GM23338 (cell line): Measurements from ENCODE around the gene PLCG2. TPM values are rescaled to one million over a fixed set of nuclear protein-coding genes. Genes with fewer than 3 reads are reported as not detected.

Experiments
- ATAC-seq: fragments of 200-7000 bp; cut with Tn5 transposase; 3 replicates; pipeline ENCODE4 v1.9.1; 2020
- DNase-seq: peaks from one replicate; pipeline ENCODE4 v3.0.0-alpha.2; 2015; ENCODE audit warnings: low spot score
- H2AFZ ChIP-seq: fragments of 200-600 bp; sonication (generic); 2 replicates; pipeline ENCODE4 v1.8.0; 2016; ENCODE audit warnings: antibody characterized with exemption, mild to moderate bottlenecking, moderate library complexity
- H3F3A ChIP-seq: fragments of 200-600 bp; sonication (generic); replicated peaks from 2 replicates; pipeline ENCODE4 v1.8.0; 2017; ENCODE audit warnings: antibody characterized with exemption, mixed run types, low read depth
- H3K27ac ChIP-seq: fragments of 200-600 bp; sonication (generic); 2 replicates; pipeline ENCODE4 v1.6.1; 2016; ENCODE audit warnings: low read depth
- H3K27me3 ChIP-seq: fragments of 200-600 bp; sonication (generic); 2 replicates; pipeline ENCODE4 v1.8.0; 2016; ENCODE audit warnings: mild to moderate bottlenecking, mixed run types, moderate library complexity; ENCODE audit not compliant: insufficient read depth
- H3K36me3 ChIP-seq: fragments of 200-600 bp; sonication (generic); 2 replicates; pipeline ENCODE4 v1.8.0; 2016; ENCODE audit warnings: mild to moderate bottlenecking; ENCODE audit not compliant: insufficient read depth
- H3K4me1 ChIP-seq: fragments of 200-600 bp; sonication (generic); 2 replicates; pipeline ENCODE4 v1.8.0; 2016; ENCODE audit warnings: mild to moderate bottlenecking, moderate library complexity; ENCODE audit not compliant: insufficient read depth
- H3K4me2 ChIP-seq: fragments of 200-600 bp; sonication (generic); 2 replicates; pipeline ENCODE4 v1.7.1; 2017; ENCODE audit warnings: mixed run types
- H3K4me3 ChIP-seq: fragments of 200-600 bp; sonication (generic); 2 replicates; pipeline ENCODE4 v1.6.1; 2016; ENCODE audit warnings: mixed run types
- H3K79me2 ChIP-seq: fragments of 200-600 bp; sonication (generic); replicated peaks from 2 replicates; pipeline ENCODE4 v1.8.0; 2017; ENCODE audit warnings: mild to moderate bottlenecking; ENCODE audit not compliant: insufficient read depth
- H3K9me2 ChIP-seq: fragments of 200-600 bp; sonication (generic); 2 replicates; pipeline ENCODE4 v1.8.0; 2017; ENCODE audit not compliant: insufficient read depth
- H4K20me1 ChIP-seq: fragments of 200-600 bp; sonication (generic); replicated peaks from 2 replicates; pipeline ENCODE4 v1.8.0; 2017; ENCODE audit warnings: mild to moderate bottlenecking; ENCODE audit not compliant: insufficient read depth
- H3K27ac Mint-ChIP-seq: 2 replicates; pipeline ENCODE4 v1.8.0; 2020; ENCODE audit warnings: inconsistent platforms, mild to moderate bottlenecking, moderate library complexity, mixed read lengths
- H3K27me3 Mint-ChIP-seq: 3 replicates; pipeline ENCODE4 v1.8.0; 2022; ENCODE audit warnings: low read depth, mild to moderate bottlenecking, moderate library complexity, mixed read lengths, inconsistent platforms; ENCODE audit not compliant: insufficient read depth, poor library complexity
- H3K36me3 Mint-ChIP-seq: 3 replicates; pipeline ENCODE4 v1.8.0; 2021; ENCODE audit warnings: low read depth, mild to moderate bottlenecking, inconsistent platforms, moderate library complexity, mixed read lengths
- H3K4me1 Mint-ChIP-seq: 3 replicates; pipeline ENCODE4 v1.8.0; 2020; ENCODE audit warnings: mild to moderate bottlenecking, inconsistent platforms, mixed read lengths
- H3K4me3 Mint-ChIP-seq: 3 replicates; pipeline ENCODE4 v1.8.0; 2021; ENCODE audit warnings: moderate library complexity, mild to moderate bottlenecking, inconsistent platforms, mixed read lengths
- H3K9me3 Mint-ChIP-seq: 3 replicates; pipeline ENCODE4 v1.8.0; 2020; ENCODE audit warnings: moderate library complexity, mild to moderate bottlenecking, inconsistent platforms, mixed read lengths
- CREB1 ChIP-seq: fragments of 250-450 bp; sonication (Bioruptor Pico); IDR thresholded peaks from 2 replicates; pipeline ENCODE4 v1.5.0; 2020; ENCODE audit warnings: low read depth, mild to moderate bottlenecking, moderate library complexity
- EZH2 ChIP-seq: fragments of 200-600 bp; sonication (generic); IDR thresholded peaks from one replicate; pipeline ENCODE4 v1.8.0; 2017; ENCODE audit warnings: antibody characterized with exemption, mild to moderate bottlenecking, low read depth; ENCODE audit not compliant: unreplicated experiment
- REST ChIP-seq: IDR thresholded peaks from one replicate; pipeline ENCODE4 v1.6.1; 2018; ENCODE audit warnings: antibody characterized with exemption; ENCODE audit not compliant: unreplicated experiment
- STAT1 ChIP-seq: IDR thresholded peaks from one replicate; pipeline ENCODE4 v1.6.1; 2016; ENCODE audit warnings: antibody characterized with exemption; ENCODE audit not compliant: unreplicated experiment
- polyA plus RNA-seq: library from polyadenylated mRNA; unstranded; fragments of >200 nt; fragmentation: Nextera tagmentation; extraction: Ambion mirVana; gene quantifications from 2 replicates; pipeline ENCODE4 v1.2.1, GENCODE V29; 2016
- total RNA-seq: library from RNA; depleted of rRNA; stranded (reverse); fragments of >200 nt; shearing (Covaris generic); gene quantifications from 2 replicates; pipeline ENCODE4 v1.2.3, GENCODE V29; 2014
- TF ChIP-seq, protein P1 (sequence below): fragments of 250-450 bp; sonication (Bioruptor Pico); IDR thresholded peaks from 2 replicates; pipeline ENCODE4 v1.5.0; 2020; ENCODE audit warnings: mild to moderate bottlenecking, moderate library complexity
- TF ChIP-seq, protein P2 (sequence below), 2 experiments: fragments of 200-600 bp in 1 of 2; sonication (generic) in 1 of 2; conservative IDR thresholded peaks; 2 replicates each; pipeline versions ENCODE4 v1.5.1 to v1.6.1; 2016 to 2017; ENCODE audit warnings: antibody characterized with exemption in 2 of 2, low read depth in 2 of 2, mild to moderate bottlenecking in 2 of 2, moderate library complexity in 1 of 2

The PLCG2 gene
- total and polyA plus RNA-seq, 2 experiments from 2014 or later: 2.4 to 5.9 TPM

- TF ChIP-seq, protein P1, sequence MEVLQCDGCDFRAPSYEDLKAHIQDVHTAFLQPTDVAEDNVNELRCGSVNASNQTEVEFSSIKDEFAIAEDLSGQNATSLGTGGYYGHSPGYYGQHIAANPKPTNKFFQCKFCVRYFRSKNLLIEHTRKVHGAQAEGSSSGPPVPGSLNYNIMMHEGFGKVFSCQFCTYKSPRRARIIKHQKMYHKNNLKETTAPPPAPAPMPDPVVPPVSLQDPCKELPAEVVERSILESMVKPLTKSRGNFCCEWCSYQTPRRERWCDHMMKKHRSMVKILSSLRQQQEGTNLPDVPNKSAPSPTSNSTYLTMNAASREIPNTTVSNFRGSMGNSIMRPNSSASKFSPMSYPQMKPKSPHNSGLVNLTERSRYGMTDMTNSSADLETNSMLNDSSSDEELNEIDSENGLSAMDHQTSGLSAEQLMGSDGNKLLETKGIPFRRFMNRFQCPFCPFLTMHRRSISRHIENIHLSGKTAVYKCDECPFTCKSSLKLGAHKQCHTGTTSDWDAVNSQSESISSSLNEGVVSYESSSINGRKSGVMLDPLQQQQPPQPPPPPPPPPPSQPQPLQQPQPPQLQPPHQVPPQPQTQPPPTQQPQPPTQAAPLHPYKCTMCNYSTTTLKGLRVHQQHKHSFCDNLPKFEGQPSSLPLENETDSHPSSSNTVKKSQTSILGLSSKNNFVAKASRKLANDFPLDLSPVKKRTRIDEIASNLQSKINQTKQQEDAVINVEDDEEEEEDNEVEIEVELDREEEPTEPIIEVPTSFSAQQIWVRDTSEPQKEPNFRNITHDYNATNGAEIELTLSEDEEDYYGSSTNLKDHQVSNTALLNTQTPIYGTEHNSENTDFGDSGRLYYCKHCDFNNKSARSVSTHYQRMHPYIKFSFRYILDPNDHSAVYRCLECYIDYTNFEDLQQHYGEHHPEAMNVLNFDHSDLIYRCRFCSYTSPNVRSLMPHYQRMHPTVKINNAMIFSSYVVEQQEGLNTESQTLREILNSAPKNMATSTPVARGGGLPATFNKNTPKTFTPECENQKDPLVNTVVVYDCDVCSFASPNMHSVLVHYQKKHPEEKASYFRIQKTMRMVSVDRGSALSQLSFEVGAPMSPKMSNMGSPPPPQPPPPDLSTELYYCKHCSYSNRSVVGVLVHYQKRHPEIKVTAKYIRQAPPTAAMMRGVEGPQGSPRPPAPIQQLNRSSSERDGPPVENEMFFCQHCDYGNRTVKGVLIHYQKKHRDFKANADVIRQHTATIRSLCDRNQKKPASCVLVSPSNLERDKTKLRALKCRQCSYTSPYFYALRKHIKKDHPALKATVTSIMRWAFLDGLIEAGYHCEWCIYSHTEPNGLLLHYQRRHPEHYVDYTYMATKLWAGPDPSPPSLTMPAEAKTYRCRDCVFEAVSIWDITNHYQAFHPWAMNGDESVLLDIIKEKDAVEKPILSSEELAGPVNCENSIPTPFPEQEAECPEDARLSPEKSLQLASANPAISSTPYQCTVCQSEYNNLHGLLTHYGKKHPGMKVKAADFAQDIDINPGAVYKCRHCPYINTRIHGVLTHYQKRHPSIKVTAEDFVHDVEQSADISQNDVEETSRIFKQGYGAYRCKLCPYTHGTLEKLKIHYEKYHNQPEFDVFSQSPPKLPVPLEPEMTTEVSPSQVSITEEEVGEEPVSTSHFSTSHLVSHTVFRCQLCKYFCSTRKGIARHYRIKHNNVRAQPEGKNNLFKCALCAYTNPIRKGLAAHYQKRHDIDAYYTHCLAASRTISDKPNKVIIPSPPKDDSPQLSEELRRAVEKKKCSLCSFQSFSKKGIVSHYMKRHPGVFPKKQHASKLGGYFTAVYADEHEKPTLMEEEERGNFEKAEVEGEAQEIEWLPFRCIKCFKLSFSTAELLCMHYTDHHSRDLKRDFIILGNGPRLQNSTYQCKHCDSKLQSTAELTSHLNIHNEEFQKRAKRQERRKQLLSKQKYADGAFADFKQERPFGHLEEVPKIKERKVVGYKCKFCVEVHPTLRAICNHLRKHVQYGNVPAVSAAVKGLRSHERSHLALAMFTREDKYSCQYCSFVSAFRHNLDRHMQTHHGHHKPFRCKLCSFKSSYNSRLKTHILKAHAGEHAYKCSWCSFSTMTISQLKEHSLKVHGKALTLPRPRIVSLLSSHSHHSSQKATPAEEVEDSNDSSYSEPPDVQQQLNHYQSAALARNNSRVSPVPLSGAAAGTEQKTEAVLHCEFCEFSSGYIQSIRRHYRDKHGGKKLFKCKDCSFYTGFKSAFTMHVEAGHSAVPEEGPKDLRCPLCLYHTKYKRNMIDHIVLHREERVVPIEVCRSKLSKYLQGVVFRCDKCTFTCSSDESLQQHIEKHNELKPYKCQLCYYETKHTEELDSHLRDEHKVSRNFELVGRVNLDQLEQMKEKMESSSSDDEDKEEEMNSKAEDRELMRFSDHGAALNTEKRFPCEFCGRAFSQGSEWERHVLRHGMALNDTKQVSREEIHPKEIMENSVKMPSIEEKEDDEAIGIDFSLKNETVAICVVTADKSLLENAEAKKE (CRISPR knock-in tag): no peak
- no peak for TF ChIP-seq EZH2
- TF ChIP-seq, protein P2, sequence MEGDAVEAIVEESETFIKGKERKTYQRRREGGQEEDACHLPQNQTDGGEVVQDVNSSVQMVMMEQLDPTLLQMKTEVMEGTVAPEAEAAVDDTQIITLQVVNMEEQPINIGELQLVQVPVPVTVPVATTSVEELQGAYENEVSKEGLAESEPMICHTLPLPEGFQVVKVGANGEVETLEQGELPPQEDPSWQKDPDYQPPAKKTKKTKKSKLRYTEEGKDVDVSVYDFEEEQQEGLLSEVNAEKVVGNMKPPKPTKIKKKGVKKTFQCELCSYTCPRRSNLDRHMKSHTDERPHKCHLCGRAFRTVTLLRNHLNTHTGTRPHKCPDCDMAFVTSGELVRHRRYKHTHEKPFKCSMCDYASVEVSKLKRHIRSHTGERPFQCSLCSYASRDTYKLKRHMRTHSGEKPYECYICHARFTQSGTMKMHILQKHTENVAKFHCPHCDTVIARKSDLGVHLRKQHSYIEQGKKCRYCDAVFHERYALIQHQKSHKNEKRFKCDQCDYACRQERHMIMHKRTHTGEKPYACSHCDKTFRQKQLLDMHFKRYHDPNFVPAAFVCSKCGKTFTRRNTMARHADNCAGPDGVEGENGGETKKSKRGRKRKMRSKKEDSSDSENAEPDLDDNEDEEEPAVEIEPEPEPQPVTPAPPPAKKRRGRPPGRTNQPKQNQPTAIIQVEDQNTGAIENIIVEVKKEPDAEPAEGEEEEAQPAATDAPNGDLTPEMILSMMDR (conservative IDR thresholded peaks at IDR 0.05; ENCODE audit: low read depth in 2 of 2): no peak
Measured at GRCh38 chr16:81816351-81816750, 37.3 kb downstream of the PLCG2 start (continued).

- Histone ChIP-seq H3K4me3 (no peak overlapping the region), H3K36me3 (no peaks in the 10 kb centered on the region), H4K20me1 (no peaks in the 10 kb centered on the region), H3K27ac (no peak overlapping the region), H3K4me2 (no peak overlapping the region), H3K27me3 (no peaks in the 10 kb centered on the region), H3K4me1 (peaks cover 9% of the 10 kb centered on the region), H2AFZ (no peak overlapping the region), H3K9me2 (no peaks in the 10 kb centered on the region), H3K79me2 (no peaks in the 10 kb centered on the region), H3F3A (no peaks in the 10 kb centered on the region; the same call in 1 of the 2 replicates)
- Mint-ChIP-seq H3K4me3 (no peak overlapping the region), H3K36me3 (no peaks in the 10 kb centered on the region), H3K27me3 (peaks cover 2% of the 10 kb centered on the region), H3K9me3 (peaks cover 7% of the 10 kb centered on the region; the same call in 2 of the 3 replicates), H3K4me1 (peaks cover 25% of the 10 kb centered on the region), H3K27ac (no peak overlapping the region)
- ATAC-seq (no peak), DNase-seq (no peak)
- TF ChIP-seq STAT1 (no peak), CREB1 (CRISPR knock-in tag) (no peak), REST (no peak)
Measured at GRCh38 chr16:81816793-81817210, 37.7 kb downstream of the PLCG2 start.
